Measurements from ENCODE around the gene INTS3.

Gene INTS3

GRCh38 chr1:153727463-153728304 lies at the start of gene INTS3:
INTS3 (plus strand) TSS chr1:153728050; CDS start chr1:153728635, 585 bp downstream.
- peak; percentile 87 to 100 (median 98) for DNase-seq

GRCh38 chr1:153678519-153679336 lies 49.1 kb upstream of the INTS3 start, which contains the start of gene NPR1:
NPR1 (plus strand) TSS chr1:153678688; CDS start chr1:153679109, 421 bp downstream.
- DNase-seq: no peak

GRCh38 chr1:153679337-153680119 lies 48.3 kb upstream of the INTS3 start:
- no peak for DNase-seq

GRCh38 chr1:153680120-153680403 lies 47.8 kb upstream of the INTS3 start:
- DNase-seq: no peak

- DNase-seq: no peak
These were observed 45.1 kb upstream of the INTS3 start for GRCh38 chr1:153682730-153683129.

GRCh38 chr1:153683854-153684253 lies 44.0 kb upstream of the INTS3 start:
- no peak for DNase-seq

GRCh38 chr1:153684892-153685291 lies 43.0 kb upstream of the INTS3 start:
- no peak for DNase-seq

GRCh38 chr1:153685544-153686340 lies 42.1 kb upstream of the INTS3 start:
- DNase-seq: no peak

- DNase-seq: no peak
These were observed 40.3 kb upstream of the INTS3 start for GRCh38 chr1:153687346-153688125.

- no peak for DNase-seq
These were observed 39.6 kb upstream of the INTS3 start for GRCh38 chr1:153688276-153688675.

- no peak for DNase-seq
These were observed 39.0 kb upstream of the INTS3 start for GRCh38 chr1:153688736-153689328.

GRCh38 chr1:153693466-153693865 lies 34.4 kb upstream of the INTS3 start:
- no peak for DNase-seq

- DNase-seq: no peak
These were observed 31.1 kb upstream of the INTS3 start for GRCh38 chr1:153696741-153697140.

- DNase-seq: no peak
These were observed 30.4 kb upstream of the INTS3 start for GRCh38 chr1:153697191-153698019.

GRCh38 chr1:153698020-153698922 lies 29.6 kb upstream of the INTS3 start:
- peak in 2 of 14 donors; percentile 7 to 13 for DNase-seq

GRCh38 chr1:153698923-153699714 lies 28.7 kb upstream of the INTS3 start:
- no peak for DNase-seq

GRCh38 chr1:153699768-153700167 lies 28.1 kb upstream of the INTS3 start:
- no peak for DNase-seq

GRCh38 chr1:153705484-153705883 lies 22.4 kb upstream of the INTS3 start:
- no peak for DNase-seq

Data from C1 segment of cervical spinal cord (tissue), 14 donors.